ENCODE results near the gene CCL28. TPM values are rescaled to one million over a fixed set of nuclear protein-coding genes. Genes with fewer than 3 reads are reported as not detected.

Gene CCL28
- total RNA-seq, 4 donors from 2014 or later: under 0.01 to 4.1 (median 2.1) TPM

GRCh38 chr5:43416803-43417394 is 4.7 kb upstream of the CCL28 start:
- H3K36me3 ChIP-seq: no peaks in the 10 kb centered on the region
- no peak for TF ChIP-seq POLR2A (IDR thresholded peaks at IDR 0.05)
- no peak for TF ChIP-seq CTCF (IDR thresholded peaks at IDR 0.05)
- H3K27me3 ChIP-seq: no peaks in the 10 kb centered on the region
- no peaks in the 10 kb centered on the region for H3K4me1 ChIP-seq
- no peak overlapping the region for H3K4me3 ChIP-seq
- no peaks in the 10 kb centered on the region for H3K9me3 ChIP-seq
- no peak overlapping the region for H3K27ac ChIP-seq
- intact Hi-C loops (cut with DNase I; ENCODE audit: low total_unique reads): no loop called here
- DNase-seq: no peak

GRCh38 chr5:43415935-43416802 is 4.0 kb upstream of the CCL28 start:
- Histone ChIP-seq H3K4me3 (no peak overlapping the region), H3K27me3 (no peaks in the 10 kb centered on the region), H3K4me1 (no peaks in the 10 kb centered on the region), H3K27ac (no peak overlapping the region), H3K36me3 (no peaks in the 10 kb centered on the region), H3K9me3 (no peaks in the 10 kb centered on the region)
- DNase-seq: no peak
- TF ChIP-seq CTCF (IDR thresholded peaks at IDR 0.05): no peak
- no peak for TF ChIP-seq POLR2A (IDR thresholded peaks at IDR 0.05)
- intact Hi-C loops (cut with DNase I; ENCODE audit: low total_unique reads): no loop called here

GRCh38 chr5:43413966-43414365 is 1.8 kb upstream of the CCL28 start:
- no peak overlapping the region for H3K27ac ChIP-seq
- no peak for TF ChIP-seq POLR2A (IDR thresholded peaks at IDR 0.05)
- TF ChIP-seq CTCF (IDR thresholded peaks at IDR 0.05): no peak

GRCh38 chr5:43412644-43413043 is 453 bp upstream of the CCL28 start:
- H3K27me3 ChIP-seq: no peaks in the 10 kb centered on the region
- intact Hi-C loops (cut with DNase I; ENCODE audit: low total_unique reads): no loop called here
- no peaks in the 10 kb centered on the region for H3K36me3 ChIP-seq
- H3K4me3 ChIP-seq: no peak overlapping the region
- H3K4me1 ChIP-seq: no peaks in the 10 kb centered on the region
- no peak overlapping the region for H3K27ac ChIP-seq
- TF ChIP-seq CTCF (IDR thresholded peaks at IDR 0.05) (no peak), POLR2A (IDR thresholded peaks at IDR 0.05) (no peak)
- DNase-seq: no peak
- no peaks in the 10 kb centered on the region for H3K9me3 ChIP-seq

More at GRCh38 chr5:43413966-43414365, 1.8 kb upstream of the CCL28 start:
- no peaks in the 10 kb centered on the region for H3K27me3 ChIP-seq
- no peaks in the 10 kb centered on the region for H3K36me3 ChIP-seq
- no peaks in the 10 kb centered on the region for H3K9me3 ChIP-seq
- H3K4me1 ChIP-seq: no peaks in the 10 kb centered on the region
- no peak for DNase-seq
- H3K4me3 ChIP-seq: no peak overlapping the region
- intact Hi-C loops (cut with DNase I; ENCODE audit: low total_unique reads): no loop called here

- H3K27me3 ChIP-seq: no peaks in the 10 kb centered on the region
- H3K27ac ChIP-seq: no peak overlapping the region
Measured at GRCh38 chr5:43411495-43411894, 696 bp downstream of the CCL28 start.

More at GRCh38 chr5:43411495-43411894, 696 bp downstream of the CCL28 start:
- no peaks in the 10 kb centered on the region for H3K4me1 ChIP-seq
- intact Hi-C loops (cut with DNase I; ENCODE audit: low total_unique reads): no loop called here
- DNase-seq: no peak
- no peaks in the 10 kb centered on the region for H3K9me3 ChIP-seq
- H3K4me3 ChIP-seq: no peak overlapping the region
- TF ChIP-seq CTCF (IDR thresholded peaks at IDR 0.05): no peak
- no peak for TF ChIP-seq POLR2A (IDR thresholded peaks at IDR 0.05)
- H3K36me3 ChIP-seq: no peaks in the 10 kb centered on the region
